Neural cell (in vitro differentiated cells): Measurements from ENCODE around the gene BLCAP. TPM values are rescaled to one million over a fixed set of nuclear protein-coding genes. Genes with fewer than 3 reads are reported as not detected.

Experiments used
- H2AFZ ChIP-seq: fragments of 200-600, 300-800 bp; sonication (generic), shearing (Covaris generic); 2 replicates; pipeline ENCODE4 v1.6.0; 2014; ENCODE audit warnings: low read depth, mild to moderate bottlenecking, antibody characterized with exemption, low read length, moderate library complexity
- H3F3A ChIP-seq: fragments of 200-600 bp; shearing (Covaris generic); 2 replicates; pipeline ENCODE4 v1.6.1; 2016; ENCODE audit warnings: mild to moderate bottlenecking, moderate library complexity, mixed read lengths, antibody characterized with exemption, low read length; ENCODE audit not compliant: insufficient read depth, poor library complexity, severe bottlenecking
- H3K27ac ChIP-seq: fragments of 200-600, 300-800 bp; sonication (generic), shearing (Covaris generic); 2 replicates; pipeline ENCODE4 v1.5.1; 2014; ENCODE audit warnings: mild to moderate bottlenecking, low read length, moderate library complexity
- H3K27me3 ChIP-seq: fragments of 300-800, 200-600 bp; sonication (generic), shearing (Covaris generic); 2 replicates; pipeline ENCODE4 v1.6.0; 2014; ENCODE audit warnings: mild to moderate bottlenecking, low read depth, low read length, moderate library complexity; ENCODE audit not compliant: insufficient read depth
- H3K36me3 ChIP-seq: fragments of 300-800, 200-600 bp; sonication (generic), shearing (Covaris generic); 2 replicates; pipeline ENCODE4 v1.5.1; 2014; ENCODE audit warnings: mild to moderate bottlenecking, antibody characterized with exemption, low read length, moderate library complexity; ENCODE audit not compliant: insufficient read depth
- H3K4me2 ChIP-seq: fragments of 300-800, 200-600 bp; sonication (generic), shearing (Covaris generic); 2 replicates; pipeline ENCODE4 v1.6.0; 2014; ENCODE audit warnings: mild to moderate bottlenecking, low read length
- H3K4me3 ChIP-seq: fragments of 300-800, 200-600 bp; sonication (generic), shearing (Covaris generic); 2 replicates; pipeline ENCODE4 v1.5.1; 2014; ENCODE audit warnings: mild to moderate bottlenecking, low read length, moderate library complexity
- H3K79me2 ChIP-seq: fragments of 200-600 bp; shearing (Covaris generic); replicated peaks from 2 replicates; pipeline ENCODE4 v1.6.0; 2014; ENCODE audit warnings: mild to moderate bottlenecking, low read length, moderate library complexity; ENCODE audit not compliant: insufficient read depth
- H3K9ac ChIP-seq: fragments of 300-800, 200-600 bp; sonication (generic), shearing (Covaris generic); 2 replicates; pipeline ENCODE4 v1.6.1; 2016; ENCODE audit warnings: mild to moderate bottlenecking, low read length, mixed read lengths
- H3K9me2 ChIP-seq: fragments of 200-600 bp; shearing (Covaris generic); 2 replicates; pipeline ENCODE4 v1.6.1; 2016; ENCODE audit warnings: mild to moderate bottlenecking, low read length, mixed read lengths; ENCODE audit not compliant: insufficient read depth
- H3K9me3 ChIP-seq: fragments of 200-600, 300-800 bp; sonication (generic), shearing (Covaris generic); 2 replicates; pipeline ENCODE4 v1.6.1; 2016; ENCODE audit warnings: mild to moderate bottlenecking, mixed run types, low read length, moderate library complexity, mixed read lengths
- H4K20me1 ChIP-seq: fragments of 200-600 bp; shearing (Covaris generic); 2 replicates; pipeline ENCODE4 v1.6.1; 2016; ENCODE audit warnings: mild to moderate bottlenecking, mixed run types; ENCODE audit not compliant: insufficient read depth
- CTCF ChIP-seq: fragments of 450-650 bp; IDR thresholded peaks from 2 replicates; pipeline ENCODE4 v1.5.1; 2014; ENCODE audit warnings: antibody characterized with exemption, mild to moderate bottlenecking, moderate library complexity; ENCODE audit not compliant: poor library complexity, severe bottlenecking
- EP300 ChIP-seq: fragments of 450-650 bp; conservative IDR thresholded peaks from 2 replicates; pipeline ENCODE4 v1.6.1; 2014; ENCODE audit warnings: antibody characterized with exemption, mild to moderate bottlenecking, moderate library complexity; ENCODE audit not compliant: poor library complexity, severe bottlenecking
- EZH2 ChIP-seq: fragments of 200-600, 300-800 bp; shearing (Covaris generic), sonication (generic); IDR thresholded peaks from 2 replicates; pipeline ENCODE4 v1.6.1; 2014; ENCODE audit warnings: antibody characterized with exemption, low read length, borderline replicate concordance, mild to moderate bottlenecking; ENCODE audit not compliant: insufficient read depth, poor library complexity, severe bottlenecking
- MXI1 ChIP-seq: fragments of 450-650 bp; conservative IDR thresholded peaks from 2 replicates; pipeline ENCODE4 v1.6.1; 2014; ENCODE audit warnings: antibody characterized with exemption, mild to moderate bottlenecking; ENCODE audit not compliant: poor library complexity, severe bottlenecking
- POLR2AphosphoS5 ChIP-seq: IDR thresholded peaks from 2 replicates; pipeline ENCODE4 v1.6.1; 2012
- RAD21 ChIP-seq: fragments of 450-650 bp; conservative IDR thresholded peaks from 2 replicates; pipeline ENCODE4 v1.6.1; 2014; ENCODE audit warnings: antibody characterized with exemption, mild to moderate bottlenecking, moderate library complexity
- REST ChIP-seq: IDR thresholded peaks from 2 replicates; pipeline ENCODE4 v1.6.1; 2012; ENCODE audit warnings: borderline replicate concordance
- SMC3 ChIP-seq: fragments of 450-650 bp; conservative IDR thresholded peaks from 2 replicates; pipeline ENCODE4 v1.6.1; 2014; ENCODE audit warnings: antibody characterized with exemption, mild to moderate bottlenecking, moderate library complexity; ENCODE audit not compliant: poor library complexity
- TAF1 ChIP-seq: IDR thresholded peaks from 2 replicates; pipeline ENCODE4 v1.6.1; 2012; ENCODE audit warnings: low read depth
- polyA plus RNA-seq: library from polyadenylated mRNA; depleted of rRNA; stranded (reverse); fragments of >200 nt; gene quantifications from 2 replicates; pipeline ENCODE4 v1.2.3, GENCODE V29; 2014

The BLCAP gene
- polyA plus RNA-seq, 1 donor from 2014 or later = 344 TPM

- H2AFZ ChIP-seq = no peak overlapping the region
- no peaks in the 10 kb centered on the region for H3K9me3 ChIP-seq
- H3K4me2 ChIP-seq = no peak overlapping the region
- H3K79me2 ChIP-seq = no peaks in the 10 kb centered on the region
- no peak overlapping the region for H3K9ac ChIP-seq
- H3K9me2 ChIP-seq = no peaks in the 10 kb centered on the region
- TF ChIP-seq TAF1 (no peak), EZH2 (no peak)
- no peaks in the 10 kb centered on the region for H3K27me3 ChIP-seq
- no peaks in the 10 kb centered on the region for H3K36me3 ChIP-seq
- no peaks in the 10 kb centered on the region for H3F3A ChIP-seq
- H3K27ac ChIP-seq = no peak overlapping the region
- H3K4me3 ChIP-seq = no peak overlapping the region
- no peaks in the 10 kb centered on the region for H4K20me1 ChIP-seq
These were observed 25.0 kb downstream of the BLCAP start for GRCh38 chr20:37502654-37503053.

GRCh38 chr20:37501940-37502339 lies 25.7 kb downstream of the BLCAP start:
- no peaks in the 10 kb centered on the region for H3K9me2 ChIP-seq
- H3K9me3 ChIP-seq = no peaks in the 10 kb centered on the region
- H2AFZ ChIP-seq = no peak overlapping the region
- H3K4me3 ChIP-seq = no peak overlapping the region
- H3K4me2 ChIP-seq = no peak overlapping the region
- no peak overlapping the region for H3K9ac ChIP-seq
- no peaks in the 10 kb centered on the region for H3F3A ChIP-seq
- no peaks in the 10 kb centered on the region for H3K36me3 ChIP-seq
- TF ChIP-seq MXI1 = no peak
- no peak for TF ChIP-seq EZH2
- no peak for TF ChIP-seq RAD21
- TF ChIP-seq EP300 = no peak
- no peak for TF ChIP-seq TAF1
- no peak for TF ChIP-seq SMC3
- no peak for TF ChIP-seq CTCF
- no peak for TF ChIP-seq POLR2AphosphoS5
- no peak for TF ChIP-seq REST
- no peaks in the 10 kb centered on the region for H3K27me3 ChIP-seq
- H3K27ac ChIP-seq = no peak overlapping the region
- H3K79me2 ChIP-seq = no peaks in the 10 kb centered on the region
- H4K20me1 ChIP-seq = no peaks in the 10 kb centered on the region

GRCh38 chr20:37500311-37500710 lies 27.4 kb downstream of the BLCAP start:
- Histone ChIP-seq H3K27me3 (no peaks in the 10 kb centered on the region), H3K9me2 (no peaks in the 10 kb centered on the region), H3F3A (no peaks in the 10 kb centered on the region), H3K27ac (no peak overlapping the region), H3K9ac (no peak overlapping the region), H4K20me1 (no peaks in the 10 kb centered on the region), H3K4me2 (no peak overlapping the region), H2AFZ (no peak overlapping the region), H3K36me3 (no peaks in the 10 kb centered on the region), H3K79me2 (no peaks in the 10 kb centered on the region), H3K4me3 (no peak overlapping the region), H3K9me3 (no peaks in the 10 kb centered on the region)
- no peak for TF ChIP-seq CTCF
- no peak for TF ChIP-seq TAF1
- TF ChIP-seq RAD21 = no peak
- no peak for TF ChIP-seq EZH2
- TF ChIP-seq EP300 = no peak
- no peak for TF ChIP-seq SMC3
- TF ChIP-seq REST = no peak
- no peak for TF ChIP-seq POLR2AphosphoS5
- no peak for TF ChIP-seq MXI1
